Natural killer cell treated with Interleukin-12 subunit alpha and Interleukin-12 subunit beta and Interleukin-15 and Interleukin-18, amount 100 ng/mL, for 72 hours (primary cell): Measurements from ENCODE around the gene MRPL42. TPM values are rescaled to one million over a fixed set of nuclear protein-coding genes. Genes with fewer than 3 reads are reported as not detected.
A peak's percentile ranks its signal among the peaks of the same experiment; 100 is the strongest.
"Not testable (repeated sequence)": the region's sequence is repeated elsewhere in the genome, so short reads cannot be mapped to it uniquely, and the experiment has no call there.

Experiments used
- ATAC-seq, 2 donors: fragments of 150-1000 bp; cut with Tn5 transposase in 1 of 2; sonication (Bioruptor Pico), chemical (Tn5 transposase) in 1 of 2; 2 replicates each; pipeline ENCODE4 v1.10.0; 2021
- DNase-seq: peaks from one replicate; pipeline ENCODE4 v3.0.0; 2022; ENCODE audit warnings: low spot score
- H3K27ac Mint-ChIP-seq, 2 donors: 1 replicate in 1 of 2; 2 replicates in 1 of 2; pipeline ENCODE4 v1.8.0; 2022; ENCODE audit warnings: mixed read lengths in 2 of 2, mild to moderate bottlenecking in 1 of 2, moderate library complexity in 1 of 2
- H3K27me3 Mint-ChIP-seq, 2 donors: 1 replicate in 1 of 2; 2 replicates in 1 of 2; pipeline ENCODE4 v1.8.0; 2022; ENCODE audit warnings: mixed read lengths in 2 of 2
- H3K36me3 Mint-ChIP-seq: one replicate; pipeline ENCODE4 v1.8.0; 2022; ENCODE audit warnings: mixed read lengths
- H3K4me1 Mint-ChIP-seq, 2 donors: 1 replicate in 1 of 2; 2 replicates in 1 of 2; pipeline ENCODE4 v1.8.0; 2022; ENCODE audit warnings: low read depth in 2 of 2, mixed read lengths in 2 of 2, mild to moderate bottlenecking in 1 of 2
- H3K4me3 Mint-ChIP-seq: one replicate; pipeline ENCODE4 v1.8.0; 2022; ENCODE audit warnings: mixed read lengths
- H3K9me3 Mint-ChIP-seq: 2 replicates; pipeline ENCODE4 v1.8.0; 2022; ENCODE audit warnings: mixed read lengths
- total RNA-seq, 2 donors: library from RNA; stranded (reverse); gene quantifications; one replicate each; pipeline ENCODE4 v1.2.3, GENCODE V29; 2022

Gene MRPL42
- total RNA-seq, 2 donors from 2014 or later = 42.8 to 53.2 TPM

- Mint-ChIP-seq H3K9me3 (no peaks in the 10 kb centered on the region), H3K27me3 (peaks cover 10 to 16% of the 10 kb centered on the region in 2 donors), H3K36me3 (no peaks in the 10 kb centered on the region), H3K4me3 (no peak overlapping the region), H3K4me1 (no peaks in the 10 kb centered on the region), H3K27ac (no peak overlapping the region)
- no peak for DNase-seq
- no peak for ATAC-seq
These were observed 11.2 kb upstream of the MRPL42 start for GRCh38 chr12:93456077-93456476.

GRCh38 chr12:93459097-93459496, 8.2 kb upstream of the MRPL42 start:
- Mint-ChIP-seq H3K4me1 (no peaks in the 10 kb centered on the region), H3K27ac (no peak overlapping the region), H3K4me3 (no peak overlapping the region), H3K27me3 (peaks cover 8 to 15% of the 10 kb centered on the region in 2 donors), H3K9me3 (no peaks in the 10 kb centered on the region), H3K36me3 (no peaks in the 10 kb centered on the region)
- ATAC-seq = no peak
- no peak for DNase-seq

DNA sequence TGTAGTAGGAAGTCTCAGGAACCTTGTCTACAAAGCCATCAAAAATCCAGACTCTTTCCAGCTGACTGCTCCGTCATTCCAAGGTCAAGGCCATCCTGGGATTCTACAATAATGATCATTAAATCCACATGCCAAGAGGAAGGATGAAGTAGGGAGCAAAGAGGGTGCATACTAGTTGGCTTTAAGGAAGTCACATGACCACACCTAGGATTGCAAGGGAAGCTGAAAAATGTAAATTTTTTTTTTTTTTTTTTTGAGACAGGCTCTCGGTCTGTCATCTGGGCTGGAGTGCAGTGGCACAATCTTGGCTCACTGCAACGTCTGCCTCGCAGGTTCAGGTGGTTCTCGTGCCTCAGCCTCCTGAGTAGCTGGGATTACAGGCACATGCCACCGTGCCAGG, 7.3 kb upstream of the MRPL42 start:
- Mint-ChIP-seq H3K9me3 (no peaks in the 10 kb centered on the region), H3K36me3 (no peaks in the 10 kb centered on the region), H3K4me1 (no peaks in the 10 kb centered on the region), H3K27ac (no peak overlapping the region), H3K27me3 (peaks cover 5 to 12% of the 10 kb centered on the region in 2 donors), H3K4me3 (no peak overlapping the region)
- no peak for ATAC-seq
- DNase-seq = no peak

GRCh38 chr12:93460902-93461301, 6.4 kb upstream of the MRPL42 start:
- Mint-ChIP-seq H3K27me3 (peaks cover 5 to 12% of the 10 kb centered on the region in 2 donors), H3K36me3 (no peaks in the 10 kb centered on the region), H3K9me3 (no peaks in the 10 kb centered on the region), H3K4me1 (no peaks in the 10 kb centered on the region), H3K4me3 (no peak overlapping the region), H3K27ac (no peak overlapping the region)
- ATAC-seq = no peak
- no peak for DNase-seq

GRCh38 chr12:93461503-93461902, 5.8 kb upstream of the MRPL42 start:
- DNase-seq (no peak), ATAC-seq (no peak)
- peaks cover 3 to 7% of the 10 kb centered on the region in 2 donors for H3K27me3 Mint-ChIP-seq
- H3K27ac Mint-ChIP-seq = no peak overlapping the region
- H3K9me3 Mint-ChIP-seq = no peaks in the 10 kb centered on the region
- no peaks in the 10 kb centered on the region for H3K4me1 Mint-ChIP-seq
- H3K4me3 Mint-ChIP-seq = no peak overlapping the region
- no peaks in the 10 kb centered on the region for H3K36me3 Mint-ChIP-seq

DNA sequence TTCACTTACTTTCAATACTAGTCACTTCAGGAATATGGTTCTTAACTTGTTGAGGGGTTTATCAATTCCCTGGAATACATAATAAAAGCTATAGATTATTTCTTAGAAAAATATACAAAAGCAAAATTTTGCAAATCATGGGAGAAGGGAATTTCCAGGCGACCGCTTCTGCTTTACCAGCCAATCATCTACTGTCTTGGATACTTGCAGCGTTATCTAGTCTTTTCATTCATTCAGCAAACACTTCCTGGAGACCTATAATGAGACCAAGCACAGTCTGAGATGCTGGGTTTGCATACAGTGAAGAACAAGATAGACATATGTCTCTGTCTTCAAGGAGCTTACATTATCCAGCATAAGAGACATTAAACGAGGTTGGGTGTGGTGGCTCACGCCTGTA, 1.5 kb upstream of the MRPL42 start:
- peaks cover 7% of the 10 kb centered on the region for H3K36me3 Mint-ChIP-seq
- no peaks in the 10 kb centered on the region for H3K9me3 Mint-ChIP-seq
- H3K4me1 Mint-ChIP-seq = peaks cover 19 to 28% of the 10 kb centered on the region in 2 donors
- peaks cover 3 to 5% of the 10 kb centered on the region in 2 donors for H3K27me3 Mint-ChIP-seq
- ATAC-seq = no peak
- peak overlapping the region in 1 of 2 donors; percentile 35 for H3K27ac Mint-ChIP-seq
- no peak overlapping the region for H3K4me3 Mint-ChIP-seq
- DNase-seq = no peak

DNA sequence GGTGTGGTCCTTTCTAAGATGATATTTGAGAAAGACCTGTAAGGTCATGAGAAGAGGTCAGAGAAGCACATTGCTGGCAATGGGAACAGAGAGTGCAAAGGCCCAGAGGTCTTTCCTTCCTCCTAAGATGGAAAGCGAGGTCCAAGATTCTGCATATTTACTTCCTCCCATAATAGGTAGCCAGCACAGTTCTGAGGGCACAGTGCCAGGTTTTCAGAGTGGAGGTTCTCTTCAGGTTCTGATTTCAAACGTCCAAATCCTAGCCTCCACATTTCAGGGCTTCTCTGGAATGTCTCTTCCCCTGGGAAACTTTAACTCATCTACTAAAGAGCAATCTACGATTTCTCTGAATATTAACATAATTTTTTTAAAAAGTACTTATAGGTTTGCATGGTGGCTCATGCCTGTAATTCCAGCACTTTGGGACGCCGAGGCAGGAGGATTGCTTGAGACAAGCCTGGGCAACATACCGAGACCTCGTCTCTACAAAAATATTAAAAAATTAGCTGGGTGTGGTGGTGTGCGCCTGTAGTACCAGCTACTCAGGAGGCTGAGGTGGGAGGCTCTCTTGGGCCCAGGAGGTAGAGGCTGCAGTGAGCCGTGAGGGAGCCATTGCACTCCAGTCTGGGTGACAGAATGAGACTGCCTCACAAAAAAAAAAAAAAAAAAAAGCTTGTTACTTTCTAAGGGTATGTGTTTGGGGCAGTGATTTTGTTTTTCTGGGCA, 526 bp upstream of the MRPL42 start:
- no peak for DNase-seq
- ATAC-seq = peak in 1 of 2 donors; percentile 25
- peaks cover 20 to 28% of the 10 kb centered on the region in 2 donors for H3K4me1 Mint-ChIP-seq
- H3K27me3 Mint-ChIP-seq = no peaks in the 10 kb centered on the region
- no peaks in the 10 kb centered on the region for H3K9me3 Mint-ChIP-seq
- H3K36me3 Mint-ChIP-seq = peaks cover 8% of the 10 kb centered on the region
- H3K4me3 Mint-ChIP-seq = peak overlapping the region; percentile 95
- peak overlapping the region; percentile 93 to 95 for H3K27ac Mint-ChIP-seq

DNA sequence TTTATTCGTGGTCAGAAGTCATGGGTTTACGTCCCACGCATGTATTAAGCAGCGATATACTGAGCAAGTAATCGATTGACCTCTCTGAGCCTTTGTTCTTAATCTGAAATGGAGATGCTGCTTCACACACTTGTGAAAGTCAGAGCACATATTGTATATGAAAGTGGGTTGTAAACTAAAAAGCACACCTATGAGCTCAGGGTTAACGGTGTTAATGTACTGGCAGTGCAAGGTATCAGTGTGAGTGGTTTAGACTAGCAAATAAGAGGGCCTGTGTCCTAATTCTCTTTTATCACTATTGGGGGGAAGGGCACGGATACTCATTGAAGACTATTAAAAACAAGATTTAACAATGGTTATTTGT, 676 bp downstream of the MRPL42 start:
- no peaks in the 10 kb centered on the region for H3K27me3 Mint-ChIP-seq
- ATAC-seq (peak in 1 of 2 donors; percentile 55), DNase-seq (no peak)
- peaks cover 8% of the 10 kb centered on the region for H3K36me3 Mint-ChIP-seq
- H3K4me1 Mint-ChIP-seq = peaks cover 20 to 28% of the 10 kb centered on the region in 2 donors
- H3K9me3 Mint-ChIP-seq = no peaks in the 10 kb centered on the region
- H3K27ac Mint-ChIP-seq = peak overlapping the region; percentile 93 to 95
- peak overlapping the region; percentile 95 for H3K4me3 Mint-ChIP-seq

DNA sequence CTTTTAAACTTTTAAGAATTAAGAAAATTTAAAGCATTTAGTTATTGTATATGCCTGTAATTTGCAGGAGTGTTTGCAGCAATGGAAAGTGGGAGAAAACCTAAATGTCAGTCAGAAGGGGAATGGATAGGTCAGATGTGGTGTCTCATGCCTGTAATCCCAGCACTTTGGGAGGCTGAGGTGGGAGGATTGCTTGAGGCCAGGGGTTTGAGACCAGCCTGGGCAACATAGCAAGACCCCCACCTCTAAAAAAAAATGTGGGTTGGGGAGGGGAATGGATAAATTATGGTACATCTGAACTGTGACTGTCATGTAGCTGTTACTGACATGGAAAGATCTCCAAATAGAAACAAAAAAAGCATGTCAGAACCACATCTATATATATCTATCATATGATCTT, 2.1 kb downstream of the MRPL42 start:
- Mint-ChIP-seq H3K4me1 (peaks cover 20 to 28% of the 10 kb centered on the region in 2 donors), H3K27me3 (no peaks in the 10 kb centered on the region), H3K27ac (no peak overlapping the region), H3K9me3 (no peaks in the 10 kb centered on the region), H3K36me3 (peaks cover 8% of the 10 kb centered on the region), H3K4me3 (no peak overlapping the region)
- DNase-seq (no peak), ATAC-seq (no peak)

GRCh38 chr12:93476555-93476954, 9.2 kb downstream of the MRPL42 start:
- Mint-ChIP-seq H3K27me3 (no peaks in the 10 kb centered on the region), H3K4me3 (no peak overlapping the region), H3K27ac (no peak overlapping the region), H3K9me3 (no peaks in the 10 kb centered on the region), H3K36me3 (no peaks in the 10 kb centered on the region), H3K4me1 (peaks cover 4 to 6% of the 10 kb centered on the region in 2 donors)
- ATAC-seq (no peak), DNase-seq (no peak)

GRCh38 chr12:93482721-93483120, 15.4 kb downstream of the MRPL42 start:
- Mint-ChIP-seq H3K27me3 (no peaks in the 10 kb centered on the region), H3K27ac (peak overlapping the region; percentile 43 to 57), H3K9me3 (no peaks in the 10 kb centered on the region), H3K4me1 (no peaks in the 10 kb centered on the region), H3K36me3 (peaks cover 5% of the 10 kb centered on the region), H3K4me3 (no peak overlapping the region)
- DNase-seq = no peak
- no peak for ATAC-seq

DNA sequence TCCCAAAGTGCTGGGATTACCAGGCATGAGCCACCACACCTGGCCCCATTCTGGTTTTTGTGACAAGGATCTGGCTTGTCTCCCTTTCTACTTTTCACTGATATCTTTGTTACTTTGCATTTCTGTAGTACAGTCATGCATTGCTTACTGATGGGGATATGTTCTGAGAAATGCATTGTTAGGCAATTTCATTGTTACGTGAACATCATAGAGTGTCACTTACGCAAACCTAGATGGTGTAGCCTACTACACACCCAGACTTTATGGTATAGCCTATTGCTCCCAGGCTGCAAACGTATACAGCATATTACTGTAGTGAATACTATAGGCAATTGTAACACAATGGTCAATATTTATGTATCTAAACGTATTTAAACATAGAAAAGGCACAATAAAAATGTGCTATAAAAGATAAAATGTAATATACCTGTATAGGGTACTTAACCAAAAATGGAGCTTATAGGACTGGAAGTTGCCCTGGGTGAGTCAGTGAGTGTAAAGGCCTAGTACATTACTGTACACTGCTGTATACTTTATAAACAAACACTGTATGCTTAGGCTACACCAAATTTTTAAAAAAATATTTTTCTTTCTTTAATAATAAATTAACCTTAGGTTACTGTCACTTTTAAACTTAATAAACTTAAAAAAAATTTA, 16.0 kb downstream of the MRPL42 start:
- Mint-ChIP-seq H3K9me3 (no peaks in the 10 kb centered on the region), H3K4me3 (no peak overlapping the region), H3K27me3 (no peaks in the 10 kb centered on the region), H3K36me3 (peaks cover 5% of the 10 kb centered on the region), H3K27ac (peak overlapping the region; percentile 43 to 57), H3K4me1 (no peaks in the 10 kb centered on the region)
- peak; percentile 52 to 56 for ATAC-seq
- no peak for DNase-seq

- no peak for DNase-seq
- no peaks in the 10 kb centered on the region for H3K9me3 Mint-ChIP-seq
- H3K27ac Mint-ChIP-seq = no peak overlapping the region
- no peaks in the 10 kb centered on the region for H3K27me3 Mint-ChIP-seq
- no peaks in the 10 kb centered on the region for H3K4me1 Mint-ChIP-seq
- peaks cover 11% of the 10 kb centered on the region for H3K36me3 Mint-ChIP-seq
- H3K4me3 Mint-ChIP-seq = no peak overlapping the region
- ATAC-seq = no peak
These were observed 17.1 kb downstream of the MRPL42 start for GRCh38 chr12:93484315-93484981.

- ATAC-seq, H3K27ac Mint-ChIP-seq, DNase-seq, H3K27me3 Mint-ChIP-seq, H3K4me3 Mint-ChIP-seq, H3K9me3 Mint-ChIP-seq: not testable (repeated sequence)
- Mint-ChIP-seq H3K36me3 (peaks cover 25% of the 10 kb centered on the region), H3K4me1 (peaks cover 8 to 11% of the 10 kb centered on the region in 2 donors)
These were observed 25.5 kb downstream of the MRPL42 start for GRCh38 chr12:93492808-93493207.
